H9 (cell line): ENCODE results near the gene THSD7B. TPM values are rescaled to one million over a fixed set of nuclear protein-coding genes. Genes with fewer than 3 reads are reported as not detected.

ENCODE experiments used
- DNase-seq: peaks from one replicate; pipeline ENCODE4 v3.0.0-alpha.2; 2017
- H2AFZ ChIP-seq: one replicate; pipeline ENCODE4 v1.6.1; 2013; ENCODE audit warnings: mild to moderate bottlenecking, low read length, control low read depth, moderate library complexity
- H2AK5ac ChIP-seq: 2 replicates; pipeline ENCODE4 v1.6.1; 2013; ENCODE audit warnings: low read length, control low read depth, mixed read lengths; ENCODE audit not compliant: insufficient read length
- H2BK120ac ChIP-seq: one replicate; pipeline ENCODE4 v1.6.1; 2013; ENCODE audit warnings: low read depth, mild to moderate bottlenecking, low read length, control low read depth, inconsistent platforms; ENCODE audit not compliant: poor library complexity, severe bottlenecking
- H2BK12ac ChIP-seq: 2 replicates; pipeline ENCODE4 v1.6.1; 2013; ENCODE audit warnings: low read length, control low read depth, mixed read lengths, low read depth; ENCODE audit not compliant: insufficient read length
- H2BK15ac ChIP-seq: 2 replicates; pipeline ENCODE4 v1.6.1; 2013; ENCODE audit warnings: low read depth, low read length, control low read depth
- H2BK20ac ChIP-seq: one replicate; pipeline ENCODE4 v1.6.1; 2013; ENCODE audit warnings: low read depth, mild to moderate bottlenecking, low read length, control low read depth, inconsistent platforms; ENCODE audit not compliant: poor library complexity, severe bottlenecking
- H2BK5ac ChIP-seq: 2 replicates; pipeline ENCODE4 v1.6.1; 2013; ENCODE audit warnings: low read length, control low read depth, mixed read lengths; ENCODE audit not compliant: insufficient read length
- H3K14ac ChIP-seq: 2 replicates; pipeline ENCODE4 v1.6.1; 2013; ENCODE audit warnings: low read length, control low read depth; ENCODE audit not compliant: insufficient read depth
- H3K18ac ChIP-seq: 2 replicates; pipeline ENCODE4 v1.6.1; 2013; ENCODE audit warnings: low read depth, mild to moderate bottlenecking, mixed read lengths, low read length, control low read depth; ENCODE audit not compliant: insufficient read length
- H3K23ac ChIP-seq: 2 replicates; pipeline ENCODE4 v1.6.1; 2013; ENCODE audit warnings: low read length, control low read depth, mixed read lengths, low read depth; ENCODE audit not compliant: insufficient read length
- H3K23me2 ChIP-seq: 2 replicates; pipeline ENCODE4 v1.6.1; 2013; ENCODE audit warnings: low read depth, mild to moderate bottlenecking, mixed read lengths, low read length, control low read depth; ENCODE audit not compliant: insufficient read length, poor library complexity, severe bottlenecking
- H3K27ac ChIP-seq: 2 replicates; pipeline ENCODE4 v1.5.1; 2013; ENCODE audit warnings: low read length, control low read depth, mixed read lengths, low read depth; ENCODE audit not compliant: insufficient read length
- H3K27me3 ChIP-seq: 2 replicates; pipeline ENCODE4 v1.6.1; 2013; ENCODE audit warnings: low read length, control low read depth, inconsistent platforms; ENCODE audit not compliant: insufficient read depth
- H3K4ac ChIP-seq: 2 replicates; pipeline ENCODE4 v1.6.1; 2013; ENCODE audit warnings: low read depth, mild to moderate bottlenecking, control low read depth, inconsistent platforms, low read length, moderate library complexity
- H3K4me1 ChIP-seq: 2 replicates; pipeline ENCODE4 v1.6.1; 2013; ENCODE audit warnings: low read length, control low read depth, inconsistent platforms; ENCODE audit not compliant: insufficient read depth
- H3K4me2 ChIP-seq: 2 replicates; pipeline ENCODE4 v1.6.1; 2013; ENCODE audit warnings: low read length, control low read depth, mixed read lengths; ENCODE audit not compliant: insufficient read length, insufficient read depth
- H3K56ac ChIP-seq: 2 replicates; pipeline ENCODE4 v1.6.1; 2013; ENCODE audit warnings: low read depth, mild to moderate bottlenecking, mixed read lengths, low read length, control low read depth; ENCODE audit not compliant: insufficient read length
- H3K79me1 ChIP-seq: 2 replicates; pipeline ENCODE4 v1.6.1; 2013; ENCODE audit warnings: low read depth, mild to moderate bottlenecking, moderate library complexity, low read length, control low read depth, inconsistent platforms; ENCODE audit not compliant: insufficient read depth, poor library complexity, severe bottlenecking
- H3K79me2 ChIP-seq: 2 replicates; pipeline ENCODE4 v1.6.1; 2013; ENCODE audit warnings: low read length, control low read depth, inconsistent platforms; ENCODE audit not compliant: insufficient read depth
- H3K9ac ChIP-seq: 2 replicates; pipeline ENCODE4 v1.6.1; 2013; ENCODE audit warnings: low read length, control low read depth, mixed read lengths; ENCODE audit not compliant: insufficient read length; ENCODE audit errors: extremely low read depth
- H3K9me3 ChIP-seq: one replicate; pipeline ENCODE4 v1.6.1; 2013; ENCODE audit warnings: low read depth, low read length, inconsistent platforms; ENCODE audit not compliant: control insufficient read depth
- H3T11ph ChIP-seq: one replicate; pipeline ENCODE4 v1.6.1; 2013; ENCODE audit warnings: mild to moderate bottlenecking, low read length, control low read depth, inconsistent platforms
- H4K20me1 ChIP-seq: one replicate; pipeline ENCODE4 v1.6.1; 2013; ENCODE audit not compliant: control insufficient read depth, insufficient read length, insufficient read depth
- H4K5ac ChIP-seq: 2 replicates; pipeline ENCODE4 v1.6.1; 2013; ENCODE audit warnings: low read depth, mild to moderate bottlenecking, mixed read lengths, low read length, control low read depth; ENCODE audit not compliant: insufficient read length
- H4K8ac ChIP-seq: replicated peaks from 2 replicates; pipeline ENCODE4 v1.6.1; 2013; ENCODE audit warnings: low read length, control low read depth, mixed read lengths, low read depth; ENCODE audit not compliant: insufficient read length
- H4K91ac ChIP-seq: 2 replicates; pipeline ENCODE4 v1.6.1; 2013; ENCODE audit warnings: low read depth, mild to moderate bottlenecking, moderate library complexity, mixed read lengths, low read length, control low read depth; ENCODE audit not compliant: insufficient read length
- H3K27ac Mint-ChIP-seq, 3 experiments: 2 replicates in 2 of 3; 3 replicates in 1 of 3; pipeline ENCODE4 v1.8.0; 2020 to 2021; ENCODE audit warnings: mixed read lengths in 3 of 3, mild to moderate bottlenecking in 1 of 3, moderate library complexity in 1 of 3
- H3K27me3 Mint-ChIP-seq: 2 replicates; pipeline ENCODE4 v1.8.0; 2021; ENCODE audit warnings: low read depth, mild to moderate bottlenecking, moderate library complexity, mixed read lengths
- H3K36me3 Mint-ChIP-seq, 3 experiments: 2 replicates in 2 of 3; 3 replicates in 1 of 3; pipeline ENCODE4 v1.8.0; 2020 to 2021; ENCODE audit warnings: low read depth in 3 of 3, mixed read lengths in 3 of 3; ENCODE audit not compliant: insufficient read depth in 1 of 3
- H3K4me1 Mint-ChIP-seq, 2 experiments: 2 replicates each; pipeline ENCODE4 v1.8.0; 2020; ENCODE audit warnings: mixed read lengths in 2 of 2
- H3K4me3 Mint-ChIP-seq, 2 experiments: 2 replicates in 1 of 2; 3 replicates in 1 of 2; pipeline ENCODE4 v1.8.0; 2020 to 2021; ENCODE audit warnings: mild to moderate bottlenecking in 2 of 2, mixed read lengths in 2 of 2, moderate library complexity in 1 of 2
- H3K9me3 Mint-ChIP-seq, 2 experiments: 2 replicates in 1 of 2; 3 replicates in 1 of 2; pipeline ENCODE4 v1.8.0; 2020; ENCODE audit warnings: mild to moderate bottlenecking in 2 of 2, mixed read lengths in 2 of 2, moderate library complexity in 1 of 2
- CTCF ChIP-seq: fragments of 200-600 bp; sonication (generic); conservative IDR thresholded peaks from 3 replicates; pipeline ENCODE4 v1.8.0; 2021; ENCODE audit warnings: antibody characterized with exemption, mild to moderate bottlenecking
- WGBS: extraction: QIAGEN DNeasy Blood & Tissue Kit; methylation state at CpG from one replicate; pipeline ENCODE4 v1.1.7; 2013; ENCODE audit warnings: missing lambda C conversion rate, low lambda C conversion rate, mixed read lengths; ENCODE audit not compliant: insufficient read length; ENCODE audit errors: extremely low coverage; 5-methylcytosine and 5-hydroxymethylcytosine counted together
- total RNA-seq: library from RNA; stranded (reverse); gene quantifications from 2 replicates; pipeline ENCODE4 v1.2.1, GENCODE V29; 2021

THSD7B gene
- total RNA-seq, 1 experiment from 2014 or later, result 0.85 TPM

GRCh38 chr2:136986605-136987221 is 221.4 kb downstream of the THSD7B start:
- Histone ChIP-seq H3K79me1 (no peaks in the 10 kb centered on the region), H4K20me1 (no peaks in the 10 kb centered on the region), H2BK20ac (no peak overlapping the region), H2BK5ac (no peak overlapping the region), H4K91ac (no peak overlapping the region), H3K9me3 (no peaks in the 10 kb centered on the region), H4K5ac (no peak overlapping the region), H2BK12ac (no peak overlapping the region), H2BK15ac (no peak overlapping the region), H3K27me3 (no peaks in the 10 kb centered on the region; the same call in 1 of the 2 replicates), H3K9ac (no peak overlapping the region), H2BK120ac (no peak overlapping the region), H3K4me2 (no peak overlapping the region), H3K23ac (no peak overlapping the region), H3K56ac (no peak overlapping the region), H4K8ac (no peak overlapping the region), H2AK5ac (no peak overlapping the region), H3K18ac (no peak overlapping the region), H3K4ac (no peak overlapping the region), H3T11ph (no peak overlapping the region), H2AFZ (no peak overlapping the region), H3K27ac (no peak overlapping the region), H3K4me1 (no peaks in the 10 kb centered on the region), H3K23me2 (no peaks in the 10 kb centered on the region), H3K14ac (no peak overlapping the region), H3K79me2 (no peaks in the 10 kb centered on the region)
- no peak for TF ChIP-seq CTCF
- Mint-ChIP-seq H3K9me3 (peaks cover 0 to 4% of the 10 kb centered on the region in 2 experiments; a peak in 2 of 5 replicates), H3K27me3 (no peaks in the 10 kb centered on the region), H3K36me3 (no peaks in the 10 kb centered on the region), H3K4me1 (no peaks in the 10 kb centered on the region), H3K27ac (no peak overlapping the region), H3K4me3 (no peak overlapping the region)
- no CpG with 5 or more reads among the region's 5 CpGs for WGBS
- no peak for DNase-seq
